IMR-90 (cell line): ENCODE results near the gene SLC29A3. TPM values are rescaled to one million over a fixed set of nuclear protein-coding genes. Genes with fewer than 3 reads are reported as not detected.

Experiments used
- ATAC-seq: fragments of 200-7000 bp; cut with Tn5 transposase; 2 replicates; pipeline ENCODE4 v1.9.1; 2020; ENCODE audit warnings: low read depth, mild to moderate bottlenecking, moderate library complexity
- BruUV-seq: library from RNA; stranded (reverse); fragments of 400-500 nt; replicated peaks from 2 replicates; lab custom pipeline; 2021; lab: Mats Ljungman, UMichigan
- CTCF ChIA-PET: fragments of 300-600 bp; formaldehyde crosslinking; extraction: SDS; loops from one replicate; lab custom pipeline; 2021; ENCODE audit warnings: antibody characterized with exemption; lab: Yijun Ruan, JAX
- POLR2A ChIA-PET: fragments of 300-600 bp; sonication (Branson Sonifier 250); formaldehyde crosslinking; loops from one replicate; lab custom pipeline; 2022; ENCODE audit warnings: antibody characterized with exemption; ENCODE audit not compliant: unreplicated experiment; lab: Charles Lee
- DNase-seq: peaks from one replicate; pipeline ENCODE4 v3.0.0; 2013
- H2AFZ ChIP-seq: replicated peaks from 2 replicates; pipeline ENCODE3; 2013; ENCODE audit warnings: low read length, mild to moderate bottlenecking; ENCODE audit not compliant: poor library complexity
- H2AK5ac ChIP-seq: 2 replicates; pipeline ENCODE4 v1.6.1; 2013; ENCODE audit warnings: low read depth, low read length, inconsistent platforms
- H2AK9ac ChIP-seq: replicated peaks from 2 replicates; pipeline ENCODE3; 2013; ENCODE audit warnings: mild to moderate bottlenecking, low read depth, low read length, moderate library complexity; ENCODE audit not compliant: poor library complexity
- H2BK120ac ChIP-seq: 2 replicates; pipeline ENCODE4 v1.6.1; 2013; ENCODE audit warnings: low read depth, low read length, inconsistent platforms
- H2BK15ac ChIP-seq: 3 replicates; pipeline ENCODE4 v1.6.1; 2013; ENCODE audit warnings: low read depth, low read length, inconsistent platforms
- H2BK20ac ChIP-seq: 2 replicates; pipeline ENCODE4 v1.6.1; 2013; ENCODE audit warnings: low read depth, mild to moderate bottlenecking, inconsistent platforms, low read length, moderate library complexity
- H2BK5ac ChIP-seq: 2 replicates; pipeline ENCODE4 v1.6.1; 2013; ENCODE audit warnings: mild to moderate bottlenecking, low read depth, low read length, inconsistent platforms; ENCODE audit not compliant: poor library complexity, severe bottlenecking
- H3K14ac ChIP-seq: replicated peaks from 2 replicates; pipeline ENCODE4 v1.6.1; 2013; ENCODE audit warnings: low read depth, low read length, inconsistent platforms
- H3K18ac ChIP-seq: 2 replicates; pipeline ENCODE4 v1.6.1; 2013; ENCODE audit warnings: low read depth, low read length, control low read depth
- H3K23ac ChIP-seq: 2 replicates; pipeline ENCODE4 v1.6.1; 2013; ENCODE audit warnings: low read depth, low read length, inconsistent platforms
- H3K27ac ChIP-seq: 2 replicates; pipeline ENCODE4 v1.5.1; 2013; ENCODE audit warnings: mild to moderate bottlenecking, control low read depth, low read length; ENCODE audit not compliant: insufficient read depth
- H3K27me3 ChIP-seq: 2 replicates; pipeline ENCODE4 v1.6.1; 2013; ENCODE audit warnings: low read length; ENCODE audit not compliant: control insufficient read depth, insufficient read depth
- H3K36me3 ChIP-seq: 2 replicates; pipeline ENCODE4 v1.6.1; 2013; ENCODE audit warnings: low read length, mixed read lengths; ENCODE audit not compliant: control insufficient read depth, insufficient read depth
- H3K4ac ChIP-seq: 2 replicates; pipeline ENCODE4 v1.6.1; 2013; ENCODE audit warnings: low read depth, low read length, inconsistent platforms
- H3K4me1 ChIP-seq: 2 replicates; pipeline ENCODE4 v1.6.1; 2013; ENCODE audit warnings: low read length, mixed read lengths; ENCODE audit not compliant: control insufficient read depth, insufficient read depth
- H3K4me2 ChIP-seq: 2 replicates; pipeline ENCODE4 v1.6.1; 2013; ENCODE audit warnings: low read depth, mild to moderate bottlenecking, control low read depth, low read length, moderate library complexity
- H3K4me3 ChIP-seq: 2 replicates; pipeline ENCODE4 v1.5.1; 2013; ENCODE audit warnings: low read depth, mild to moderate bottlenecking, control low read depth, low read length, moderate library complexity; ENCODE audit not compliant: insufficient read depth
- H3K56ac ChIP-seq: 2 replicates; pipeline ENCODE4 v1.6.1; 2013; ENCODE audit warnings: low read length, inconsistent platforms; ENCODE audit not compliant: insufficient read depth; ENCODE audit errors: extremely low read depth
- H3K79me1 ChIP-seq, 2 experiments: 2 replicates each; pipeline ENCODE4 v1.6.1; 2013; ENCODE audit warnings: low read length in 2 of 2, inconsistent platforms in 1 of 2, low read depth in 1 of 2
- H3K9ac ChIP-seq: 2 replicates; pipeline ENCODE4 v1.6.1; 2013; ENCODE audit warnings: low read depth, low read length, control low read depth
- H3K9me1 ChIP-seq: 2 replicates; pipeline ENCODE4 v1.6.1; 2013; ENCODE audit warnings: low read length, inconsistent platforms; ENCODE audit not compliant: insufficient read depth
- H3K9me3 ChIP-seq: 2 replicates; pipeline ENCODE4 v1.6.1; 2013; ENCODE audit warnings: low read length; ENCODE audit not compliant: control insufficient read depth, insufficient read depth
- H4K20me1 ChIP-seq: 2 replicates; pipeline ENCODE4 v1.6.1; 2013; ENCODE audit warnings: low read length, inconsistent platforms; ENCODE audit not compliant: insufficient read depth
- H4K5ac ChIP-seq: 2 replicates; pipeline ENCODE4 v1.6.1; 2013; ENCODE audit warnings: mild to moderate bottlenecking, low read depth, low read length, control low read depth
- H4K8ac ChIP-seq, 2 experiments: 2 replicates each; pipeline ENCODE4 v1.6.1; 2013; ENCODE audit warnings: low read depth in 2 of 2, low read length in 2 of 2, control low read depth in 1 of 2, inconsistent platforms in 1 of 2
- H4K91ac ChIP-seq: 2 replicates; pipeline ENCODE4 v1.6.1; 2013; ENCODE audit warnings: low read depth, low read length, inconsistent platforms; ENCODE audit not compliant: insufficient read depth
- BHLHE40 ChIP-seq: fragments of 150-350 bp; IDR thresholded peaks from 2 replicates; pipeline ENCODE4 v1.6.1; 2016; ENCODE audit warnings: mild to moderate bottlenecking, low read depth, low read length
- CTCF ChIP-seq: conservative IDR thresholded peaks from 2 replicates; pipeline ENCODE4 v1.5.1; 2012; ENCODE audit warnings: mild to moderate bottlenecking, low read depth, low read length, improper control_type of control experiment
- ELK1 ChIP-seq: fragments of 150-350 bp; IDR thresholded peaks from 2 replicates; pipeline ENCODE4 v1.6.1; 2016; ENCODE audit warnings: low read depth, mild to moderate bottlenecking, low read length, moderate library complexity, borderline replicate concordance
- FOS ChIP-seq: fragments of 150-350 bp; IDR thresholded peaks from 2 replicates; pipeline ENCODE4 v1.6.1; 2016; ENCODE audit warnings: low read depth, low read length
- MAFK ChIP-seq: IDR thresholded peaks from 2 replicates; pipeline ENCODE4 v1.6.1; 2012; ENCODE audit warnings: low read depth, low read length, improper control_type of control experiment
- MAZ ChIP-seq: IDR thresholded peaks from 2 replicates; pipeline ENCODE4 v1.6.1; 2012; ENCODE audit warnings: low read depth, mild to moderate bottlenecking, low read length, improper control_type of control experiment, moderate library complexity, borderline replicate concordance
- MXI1 ChIP-seq: IDR thresholded peaks from 2 replicates; pipeline ENCODE4 v1.6.1; 2012; ENCODE audit warnings: low read depth, mild to moderate bottlenecking, low read length, moderate library complexity, borderline replicate concordance
- POLR2A ChIP-seq: IDR thresholded peaks from 2 replicates; pipeline ENCODE4 v1.6.1; 2012; ENCODE audit warnings: mild to moderate bottlenecking, low read depth, low read length
- RAD21 ChIP-seq: IDR thresholded peaks from 2 replicates; pipeline ENCODE4 v1.6.1; 2012; ENCODE audit warnings: low read length, improper control_type of control experiment
- USF2 ChIP-seq: fragments of 150-350 bp; IDR thresholded peaks from 2 replicates; pipeline ENCODE4 v1.6.1; 2017; ENCODE audit warnings: mild to moderate bottlenecking, antibody characterized with exemption, low read length, low read depth
- WGBS, 2 experiments: methylation state at CpG; one replicate each; pipeline versions ENCODE4 v1.1.5 to v1.1.7; 2013; ENCODE audit warnings: missing lambda C conversion rate in 2 of 2; ENCODE audit not compliant: insufficient read length in 1 of 2; ENCODE audit errors: extremely low coverage in 2 of 2; 5-methylcytosine and 5-hydroxymethylcytosine counted together
- dilution Hi-C: fragments of 300-500 bp; cut with HindIII; formaldehyde crosslinking; loops from one replicate; pipeline ENCODE4 v1.14.3; 2018; ENCODE audit warnings: low sequenced_read_pairs; ENCODE audit not compliant: unreplicated experiment
- in situ Hi-C: fragments of 300-500 bp; cut with MboI; formaldehyde crosslinking; loops from 3 replicates; pipeline ENCODE4 v1.14.3; 2019; ENCODE audit warnings: low sequenced_read_pairs, inconsistent platforms, mixed read lengths
- intact Hi-C: fragments of 100-400 bp; cut with micrococcal nuclease; formaldehyde crosslinking; loops from 2 replicates; pipeline ENCODE4 v1.10.0; 2022
- polyA plus RNA-seq, 3 experiments: library from polyadenylated mRNA; depleted of rRNA; stranded (reverse); fragments of >200 nt; gene quantifications; 2 replicates each; pipeline ENCODE4 v1.2.3, GENCODE V29; 2012; ENCODE audit warnings: low replicate concordance in 1 of 3
- total RNA-seq: library from RNA; depleted of rRNA; stranded (reverse); fragments of >200 nt; gene quantifications from 2 replicates; pipeline ENCODE4 v1.2.3, GENCODE V29; 2012

SLC29A3 gene
- total and polyA plus RNA-seq, 2 of the 4 experiments (the other 2 are of a cell fraction): 0.72 to 3.0 TPM

- ATAC-seq: no peak
These were observed 27.5 kb upstream of the SLC29A3 start for GRCh38 chr10:71291528-71291900.

More at GRCh38 chr10:71291528-71291900, 27.5 kb upstream of the SLC29A3 start:
- no peak overlapping the region for H3K14ac ChIP-seq
- H2BK20ac ChIP-seq: no peak overlapping the region
- no peak overlapping the region for H4K5ac ChIP-seq
- no peak overlapping the region for H2BK120ac ChIP-seq
- intact Hi-C loops (no loop called here), dilution Hi-C loops (no loop called here), in situ Hi-C loops (no loop called here)
- POLR2A ChIA-PET: no interaction called here
- no peak overlapping the region for H2AK9ac ChIP-seq
- no peaks in the 10 kb centered on the region for H4K20me1 ChIP-seq
- no peaks in the 10 kb centered on the region for H3K27me3 ChIP-seq
- no peaks in the 10 kb centered on the region; the same call in 1 of the 2 replicates for H3K4me1 ChIP-seq
- no peaks in the 10 kb centered on the region for H3K9me3 ChIP-seq
- no peak overlapping the region for H4K8ac ChIP-seq
- no peaks in the 10 kb centered on the region for H3K9me1 ChIP-seq
- no peak overlapping the region for H2AK5ac ChIP-seq
- H3K4ac ChIP-seq: no peak overlapping the region
- no peak overlapping the region for H2AFZ ChIP-seq
- no peak overlapping the region for H3K9ac ChIP-seq
- CTCF ChIA-PET: no interaction called here
- H3K27ac ChIP-seq: no peak overlapping the region
- H3K18ac ChIP-seq: no peak overlapping the region
- no peak overlapping the region for H4K91ac ChIP-seq
- WGBS, 2 experiments: 98% methylated on average over 9 of the region's 13 CpGs; no CpG with 5 or more reads in 1 of the 2 experiments
- TF ChIP-seq MAFK (no peak), BHLHE40 (no peak), USF2 (no peak), MXI1 (no peak), POLR2A (no peak), FOS (no peak), RAD21 (no peak), CTCF (no peak), ELK1 (no peak), MAZ (no peak)
- no peaks in the 10 kb centered on the region for H3K79me1 ChIP-seq
- H2BK15ac ChIP-seq: no peak overlapping the region
- H3K23ac ChIP-seq: no peak overlapping the region
- H2BK5ac ChIP-seq: no peak overlapping the region
- no TSS peak for BruUV-seq
- no peak overlapping the region for H3K4me3 ChIP-seq
- H3K36me3 ChIP-seq: peaks cover 9% of the 10 kb centered on the region; the same call in 1 of the 2 replicates
- no peak overlapping the region for H3K4me2 ChIP-seq
- H3K56ac ChIP-seq: no peak overlapping the region
- no peak for DNase-seq
